Left ventricle myocardium inferior (tissue), 1 donor: ENCODE data around the gene IQGAP1. TPM values are rescaled to one million over a fixed set of nuclear protein-coding genes. Genes with fewer than 3 reads are reported as not detected.
"Not testable (repeated sequence)": the region's sequence is repeated elsewhere in the genome, so short reads cannot be mapped to it uniquely, and the experiment has no call there.

Experiments used
- DNase-seq: peaks from one replicate; pipeline ENCODE4 v3.0.0-alpha.2; 2020
- H3K27ac ChIP-seq: fragments of 200-600 bp; replicated peaks from 2 replicates; pipeline ENCODE4 v1.8.0; 2021
- H3K27me3 ChIP-seq: fragments of 200-600 bp; 2 replicates; pipeline ENCODE4 v1.8.0; 2021; ENCODE audit warnings: low read depth
- H3K36me3 ChIP-seq: fragments of 200-600 bp; 2 replicates; pipeline ENCODE4 v1.8.0; 2021
- H3K4me1 ChIP-seq: fragments of 200-600 bp; 2 replicates; pipeline ENCODE4 v1.8.0; 2021
- H3K4me3 ChIP-seq: fragments of 200-600 bp; 2 replicates; pipeline ENCODE4 v1.8.0; 2021; ENCODE audit warnings: mild to moderate bottlenecking, moderate library complexity
- H3K9me3 ChIP-seq: fragments of 200-600 bp; replicated peaks from 2 replicates; pipeline ENCODE4 v1.8.0; 2021
- intact Hi-C: fragments of 100-400 bp; cut with micrococcal nuclease; formaldehyde crosslinking; loops from one replicate; pipeline ENCODE4 v1.11.0; 2022
- total RNA-seq: library from RNA; stranded (reverse); fragmentation: NEBNext Ultra II Directional; extraction: Animal tissue kit (Norgen Biotek cat#: 25700); gene quantifications from one replicate; pipeline ENCODE4 v1.2.1, GENCODE V29; 2021
- TF ChIP-seq, protein P1 (sequence below): fragments of 200-600 bp; IDR thresholded peaks from 2 replicates; pipeline ENCODE4 v1.8.0; 2021; ENCODE audit warnings: antibody characterized with exemption, mild to moderate bottlenecking, borderline replicate concordance
- donor health status: DM: no; HTN: yes; CAD: no; lungs with severe emphysema.

IQGAP1 gene
- total RNA-seq, 1 donor from 2014 or later, result 39.2 TPM

DNA sequence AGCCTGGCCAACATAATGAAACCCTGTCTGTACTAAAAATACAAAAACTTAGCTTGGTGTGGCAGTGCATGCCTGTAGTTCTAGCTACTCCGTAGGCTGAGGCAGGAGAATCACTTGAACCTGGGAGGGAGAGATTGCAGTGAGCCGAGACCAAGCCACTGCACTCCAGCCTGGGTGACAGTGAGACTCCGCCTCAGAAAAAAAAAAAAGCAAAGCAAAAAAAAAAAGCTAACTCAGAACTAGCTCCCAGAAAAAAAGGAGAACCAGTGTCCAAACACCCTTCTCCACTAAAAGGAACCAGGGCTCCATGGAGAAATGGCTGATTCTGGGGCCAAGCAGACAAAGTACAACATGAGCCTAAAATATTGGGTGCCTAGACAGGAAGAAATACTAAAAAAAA lies 124.9 kb downstream of the IQGAP1 start:
- no peak overlapping the region for H3K27ac ChIP-seq
- no peaks in the 10 kb centered on the region for H3K4me1 ChIP-seq
- DNase-seq, result no peak
- no peaks in the 10 kb centered on the region for H3K9me3 ChIP-seq
- H3K36me3 ChIP-seq, result no peaks in the 10 kb centered on the region
- intact Hi-C loops, result no loop called here
- no peaks in the 10 kb centered on the region for H3K27me3 ChIP-seq
- no peak overlapping the region for H3K4me3 ChIP-seq
- TF ChIP-seq, protein P1, sequence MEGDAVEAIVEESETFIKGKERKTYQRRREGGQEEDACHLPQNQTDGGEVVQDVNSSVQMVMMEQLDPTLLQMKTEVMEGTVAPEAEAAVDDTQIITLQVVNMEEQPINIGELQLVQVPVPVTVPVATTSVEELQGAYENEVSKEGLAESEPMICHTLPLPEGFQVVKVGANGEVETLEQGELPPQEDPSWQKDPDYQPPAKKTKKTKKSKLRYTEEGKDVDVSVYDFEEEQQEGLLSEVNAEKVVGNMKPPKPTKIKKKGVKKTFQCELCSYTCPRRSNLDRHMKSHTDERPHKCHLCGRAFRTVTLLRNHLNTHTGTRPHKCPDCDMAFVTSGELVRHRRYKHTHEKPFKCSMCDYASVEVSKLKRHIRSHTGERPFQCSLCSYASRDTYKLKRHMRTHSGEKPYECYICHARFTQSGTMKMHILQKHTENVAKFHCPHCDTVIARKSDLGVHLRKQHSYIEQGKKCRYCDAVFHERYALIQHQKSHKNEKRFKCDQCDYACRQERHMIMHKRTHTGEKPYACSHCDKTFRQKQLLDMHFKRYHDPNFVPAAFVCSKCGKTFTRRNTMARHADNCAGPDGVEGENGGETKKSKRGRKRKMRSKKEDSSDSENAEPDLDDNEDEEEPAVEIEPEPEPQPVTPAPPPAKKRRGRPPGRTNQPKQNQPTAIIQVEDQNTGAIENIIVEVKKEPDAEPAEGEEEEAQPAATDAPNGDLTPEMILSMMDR, result no peak

DNA sequence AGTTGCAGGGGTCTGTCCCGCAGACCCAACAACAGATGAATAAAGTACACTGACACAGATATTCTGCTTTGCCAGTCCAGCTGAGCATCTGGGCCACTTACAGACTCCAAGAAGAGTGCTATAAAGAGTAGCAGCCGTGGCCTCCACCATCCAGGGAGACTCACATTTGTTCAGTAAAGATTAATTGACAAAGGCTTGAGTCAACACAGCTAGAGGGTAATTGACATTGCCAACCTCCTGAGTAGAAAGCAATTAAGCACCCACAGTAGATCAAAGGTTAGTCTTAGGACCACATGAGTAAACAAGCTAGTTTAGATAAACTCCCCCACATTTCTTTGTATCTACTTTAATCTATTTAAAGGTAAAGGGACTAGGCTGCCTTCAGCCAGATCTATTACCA lies 125.4 kb downstream of the IQGAP1 start:
- no peaks in the 10 kb centered on the region for H3K27me3 ChIP-seq
- no peaks in the 10 kb centered on the region for H3K9me3 ChIP-seq
- no peak for DNase-seq
- no peak overlapping the region for H3K27ac ChIP-seq
- H3K4me3 ChIP-seq, result no peak overlapping the region
- H3K36me3 ChIP-seq, result no peaks in the 10 kb centered on the region
- TF ChIP-seq, protein P1, result no peak
- intact Hi-C loops, result no loop called here
- H3K4me1 ChIP-seq, result no peaks in the 10 kb centered on the region

DNA sequence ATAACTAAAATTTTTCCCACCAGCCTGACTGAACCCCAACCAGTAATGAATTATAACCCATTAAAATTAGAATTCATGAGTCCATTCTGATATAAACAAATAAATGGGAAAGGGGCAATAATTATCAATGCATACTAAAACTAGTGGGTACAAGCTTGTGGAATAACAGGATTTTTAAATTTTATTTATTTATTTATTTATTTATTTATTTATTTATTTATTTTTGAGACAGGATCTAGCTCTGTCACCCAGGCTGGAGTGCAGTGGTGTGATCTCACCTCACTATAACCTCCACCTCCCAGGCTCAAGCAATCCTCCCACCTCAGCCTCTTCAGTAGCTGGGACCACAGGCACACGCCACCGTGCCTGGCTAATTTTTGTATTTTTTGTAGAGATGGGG lies 125.9 kb downstream of the IQGAP1 start:
- H3K4me3 ChIP-seq, H3K36me3 ChIP-seq, H3K27ac ChIP-seq, H3K27me3 ChIP-seq, DNase-seq, intact Hi-C loops, H3K4me1 ChIP-seq, H3K9me3 ChIP-seq: not testable (repeated sequence)

DNA sequence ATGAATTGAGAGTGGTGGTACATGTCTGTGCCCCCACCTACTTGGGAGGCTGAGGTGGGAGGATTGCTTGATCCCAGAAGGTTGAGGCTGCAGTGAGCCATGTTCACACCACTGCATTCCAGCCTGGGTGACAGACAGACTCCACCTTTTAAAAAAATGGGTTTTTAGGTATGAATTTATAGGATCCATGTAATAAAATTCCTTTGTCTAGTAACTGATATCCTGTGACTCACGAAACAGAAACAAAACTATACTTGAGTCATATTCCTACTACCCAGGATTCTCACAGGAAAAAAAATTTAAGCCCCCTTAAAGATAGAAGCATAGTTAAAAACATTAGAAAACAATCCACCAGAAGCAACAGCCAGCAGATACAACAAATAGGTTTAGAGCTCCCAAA lies 131.6 kb downstream of the IQGAP1 start:
- H3K9me3 ChIP-seq, result no peaks in the 10 kb centered on the region
- no peak for DNase-seq
- no peak overlapping the region for H3K4me3 ChIP-seq
- H3K27me3 ChIP-seq, result no peaks in the 10 kb centered on the region
- no peaks in the 10 kb centered on the region for H3K4me1 ChIP-seq
- H3K27ac ChIP-seq, result no peak overlapping the region
- TF ChIP-seq, protein P1, result no peak
- intact Hi-C loops, result no loop called here
- H3K36me3 ChIP-seq, result no peaks in the 10 kb centered on the region

DNA sequence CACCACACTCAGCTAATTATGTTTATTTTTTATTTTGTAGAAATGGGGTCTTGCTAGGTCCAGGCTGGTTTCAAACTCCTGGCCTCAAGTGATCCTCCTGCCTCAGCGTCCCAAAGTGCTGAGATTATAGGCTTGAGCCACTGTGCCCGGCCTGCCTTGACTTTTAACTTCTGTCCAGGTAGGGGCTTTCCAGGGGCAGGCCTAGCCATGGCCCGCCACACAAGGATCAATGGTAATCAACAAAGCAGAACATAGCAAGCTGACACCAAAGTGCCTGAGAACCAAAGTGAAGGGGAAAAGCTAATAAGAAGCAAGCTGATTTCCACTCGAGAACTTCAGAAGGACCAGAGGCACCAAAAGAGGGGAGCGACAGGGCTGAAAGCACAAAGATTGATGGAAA lies 132.3 kb downstream of the IQGAP1 start:
- TF ChIP-seq, protein P1, result no peak
- no peaks in the 10 kb centered on the region for H3K27me3 ChIP-seq
- no peaks in the 10 kb centered on the region for H3K36me3 ChIP-seq
- no peak overlapping the region for H3K4me3 ChIP-seq
- H3K4me1 ChIP-seq, result no peaks in the 10 kb centered on the region
- intact Hi-C loops, result no loop called here
- DNase-seq, result no peak
- H3K27ac ChIP-seq, result no peak overlapping the region
- no peaks in the 10 kb centered on the region for H3K9me3 ChIP-seq

DNA sequence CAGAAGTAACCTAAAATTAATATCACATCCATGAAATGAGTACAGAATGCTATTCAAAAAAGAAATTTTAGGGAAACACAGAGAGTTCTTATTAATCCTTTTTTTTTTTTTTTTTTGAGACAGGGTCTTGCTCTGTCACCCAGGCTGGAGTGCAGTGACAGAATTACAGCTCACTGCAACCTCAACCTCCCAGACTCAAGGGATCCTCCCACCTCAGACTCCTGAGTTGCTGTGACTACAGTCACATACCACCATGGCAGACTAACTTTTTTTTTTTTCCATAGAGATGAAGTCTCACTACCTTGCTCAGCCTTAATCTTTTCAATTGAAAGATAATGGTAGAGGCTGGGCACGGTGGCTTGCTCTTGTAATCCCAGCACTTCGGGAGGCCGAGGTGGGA lies 135.3 kb downstream of the IQGAP1 start:
- intact Hi-C loops, result no loop called here
- DNase-seq, result no peak

DNA sequence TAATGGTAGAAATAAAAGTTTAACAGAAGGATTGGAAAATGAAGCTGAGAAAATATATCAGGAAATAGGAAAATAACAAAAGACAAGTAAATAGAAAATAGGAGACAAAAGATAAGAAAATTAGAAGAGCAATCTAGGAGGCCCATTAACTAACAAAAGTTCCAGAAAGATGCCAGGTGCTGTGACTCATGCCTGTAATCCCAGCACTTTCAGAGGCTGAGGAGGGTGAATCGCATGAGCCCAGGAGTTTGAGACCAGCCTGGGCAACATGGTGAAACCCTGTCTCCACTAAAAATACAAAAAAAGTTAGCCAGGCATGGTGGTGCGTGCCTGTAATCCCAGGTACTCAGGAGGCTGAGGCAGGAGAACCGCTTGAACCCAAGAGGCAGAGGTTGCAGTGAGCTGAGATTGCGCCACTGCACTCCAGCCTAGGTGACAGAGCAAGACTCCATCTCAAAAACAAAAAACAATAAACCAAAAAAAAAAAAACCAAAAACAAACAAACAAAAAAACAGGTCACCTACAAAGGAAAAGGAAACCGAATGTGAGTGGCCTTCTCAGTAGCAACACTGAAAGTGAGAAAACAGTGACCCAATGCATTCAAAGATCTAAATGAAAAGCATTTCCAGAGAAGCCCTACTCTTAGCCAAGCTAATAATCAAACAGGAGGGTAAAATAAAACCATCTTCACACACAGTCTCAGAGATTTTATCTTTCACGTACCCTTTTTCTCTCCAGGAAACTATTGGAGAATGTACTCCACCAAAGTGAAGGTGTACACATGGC lies 136.2 kb downstream of the IQGAP1 start:
- intact Hi-C loops, result not testable (repeated sequence)

More for the DNA sequence above, 135.3 kb downstream of the IQGAP1 start:
- Histone ChIP-seq H3K27me3 (no peaks in the 10 kb centered on the region), H3K27ac (no peak overlapping the region), H3K9me3 (no peaks in the 10 kb centered on the region), H3K36me3 (no peaks in the 10 kb centered on the region), H3K4me3 (no peak overlapping the region), H3K4me1 (no peaks in the 10 kb centered on the region)
- TF ChIP-seq, protein P1, result no peak

More for the DNA sequence above, 136.2 kb downstream of the IQGAP1 start:
- not testable (repeated sequence) for H3K9me3 ChIP-seq, DNase-seq, H3K4me3 ChIP-seq, H3K27ac ChIP-seq, H3K36me3 ChIP-seq, H3K4me1 ChIP-seq, H3K27me3 ChIP-seq
